T follicular helper cell (primary cell): ENCODE results near the gene CHKB.
"Not testable (repeated sequence)": the region's sequence is repeated elsewhere in the genome, so short reads cannot be mapped to it uniquely, and the experiment has no call there.

Experiments
- DNase-seq: peaks from one replicate; pipeline ENCODE4 v3.0.0-alpha.2; 2020; ENCODE audit warnings: low read depth
- total RNA-seq, 2 experiments: gene quantifications; one replicate each; lab custom pipeline; 2026; lab: John Stamatoyannopoulos, UW

Gene CHKB, protein sequence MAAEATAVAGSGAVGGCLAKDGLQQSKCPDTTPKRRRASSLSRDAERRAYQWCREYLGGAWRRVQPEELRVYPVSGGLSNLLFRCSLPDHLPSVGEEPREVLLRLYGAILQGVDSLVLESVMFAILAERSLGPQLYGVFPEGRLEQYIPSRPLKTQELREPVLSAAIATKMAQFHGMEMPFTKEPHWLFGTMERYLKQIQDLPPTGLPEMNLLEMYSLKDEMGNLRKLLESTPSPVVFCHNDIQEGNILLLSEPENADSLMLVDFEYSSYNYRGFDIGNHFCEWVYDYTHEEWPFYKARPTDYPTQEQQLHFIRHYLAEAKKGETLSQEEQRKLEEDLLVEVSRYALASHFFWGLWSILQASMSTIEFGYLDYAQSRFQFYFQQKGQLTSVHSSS
- 0.87 to 2.3 reads per million in 2 experiments for total RNA-seq

GRCh38 chr22:50582493-50583293 lies at the start of gene CHKB:
Gene CHKB, minus strand, starts transcription at chr22:50582849. Its CDS starts 68 bp downstream, at chr22:50582781.
- DNase-seq = peak; percentile 97

DNA sequence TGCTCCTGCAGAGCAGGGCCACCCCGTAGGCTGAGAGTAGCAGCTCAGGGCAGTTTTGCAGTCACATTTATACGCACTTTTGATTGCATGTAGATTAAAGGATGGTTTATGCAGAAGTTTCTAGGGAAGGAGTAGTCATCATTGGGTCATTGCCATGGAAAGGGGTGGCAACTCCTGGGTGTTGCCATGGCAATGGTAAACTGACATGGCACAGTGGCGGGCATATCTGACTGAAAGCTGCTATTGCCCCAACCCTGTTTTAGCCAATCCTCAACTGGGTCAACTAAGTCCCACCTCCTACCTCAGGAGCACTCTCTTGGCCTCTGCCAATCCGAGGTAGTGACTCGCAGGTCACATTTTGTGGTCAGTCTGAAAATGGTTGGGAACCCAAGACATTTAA lies 47.7 kb upstream of the CHKB start:
- no peak for DNase-seq

- no peak for DNase-seq
These were observed 46.0 kb upstream of the CHKB start for GRCh38 chr22:50628543-50629134.

GRCh38 chr22:50627642-50628542 lies 45.2 kb upstream of the CHKB start, which contains the start of gene ARSA:
Gene ARSA, minus strand, starts transcription at chr22:50628152. Its CDS starts 373 bp downstream, at chr22:50627779.
- peak; percentile 65 for DNase-seq

GRCh38 chr22:50626850-50627641 lies 44.4 kb upstream of the CHKB start:
- no peak for DNase-seq

- DNase-seq = no peak
These were observed 43.7 kb upstream of the CHKB start for GRCh38 chr22:50626314-50626849.

DNA sequence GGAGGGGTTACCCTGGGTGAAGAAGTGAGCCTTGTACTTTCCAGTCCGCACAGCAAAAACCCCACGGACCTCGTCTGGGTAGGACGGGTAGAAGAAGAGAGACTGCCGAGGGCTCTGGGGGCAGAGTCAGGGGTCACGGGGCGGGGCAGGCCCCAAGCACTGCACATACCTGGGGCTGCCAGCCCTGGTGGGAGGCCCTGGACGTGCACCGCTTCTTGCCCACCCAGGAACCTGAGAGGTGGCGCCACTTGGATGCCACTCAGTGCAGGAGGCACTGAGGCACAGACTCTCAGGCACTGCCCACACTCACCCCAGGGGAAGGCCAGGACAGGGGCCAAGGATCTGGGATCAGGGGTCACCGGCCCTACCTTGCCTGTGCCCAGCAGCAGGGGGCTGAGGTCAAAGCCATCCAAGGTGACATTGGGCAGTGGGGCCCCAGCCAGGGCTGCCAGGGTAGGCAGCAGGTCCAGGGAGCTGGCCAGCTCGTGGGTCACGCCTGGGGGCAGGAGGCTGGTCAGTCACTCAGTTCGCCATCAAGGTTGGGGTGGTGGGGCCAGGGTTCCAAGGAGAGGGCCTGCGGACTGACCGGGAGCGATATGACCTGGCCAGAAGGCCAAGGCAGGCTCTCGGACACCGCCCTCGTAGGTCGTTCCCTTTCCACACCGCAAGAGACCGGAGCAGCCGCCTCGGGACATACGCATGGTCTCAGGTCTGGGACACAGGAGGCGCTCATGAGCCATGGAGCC lies 43.1 kb upstream of the CHKB start:
- no peak for DNase-seq

DNA sequence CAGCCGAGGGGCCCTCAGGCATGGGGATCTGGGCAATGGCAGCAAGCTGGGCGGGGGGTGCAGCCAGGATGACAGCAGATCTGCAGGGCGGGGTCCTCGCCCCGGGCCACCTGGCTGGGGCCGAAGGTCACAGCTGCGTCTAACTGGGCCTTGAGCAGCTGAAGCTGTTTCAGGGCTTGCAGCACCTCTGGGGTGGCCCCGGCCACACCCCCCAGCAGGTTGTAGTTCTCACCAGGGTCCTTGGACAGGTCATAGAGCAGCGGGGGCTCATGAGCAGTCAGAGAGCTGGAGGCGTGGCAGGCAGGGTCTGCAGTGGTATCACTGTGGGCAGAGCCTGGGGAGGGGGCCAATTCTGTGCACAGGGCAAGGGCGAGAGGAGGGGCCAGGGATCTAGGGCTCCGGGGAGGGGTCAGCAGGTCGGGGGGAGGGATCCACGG lies 42.5 kb upstream of the CHKB start:
- no peak for DNase-seq

- DNase-seq = no peak
These were observed 41.9 kb upstream of the CHKB start for GRCh38 chr22:50624347-50625130.

DNA sequence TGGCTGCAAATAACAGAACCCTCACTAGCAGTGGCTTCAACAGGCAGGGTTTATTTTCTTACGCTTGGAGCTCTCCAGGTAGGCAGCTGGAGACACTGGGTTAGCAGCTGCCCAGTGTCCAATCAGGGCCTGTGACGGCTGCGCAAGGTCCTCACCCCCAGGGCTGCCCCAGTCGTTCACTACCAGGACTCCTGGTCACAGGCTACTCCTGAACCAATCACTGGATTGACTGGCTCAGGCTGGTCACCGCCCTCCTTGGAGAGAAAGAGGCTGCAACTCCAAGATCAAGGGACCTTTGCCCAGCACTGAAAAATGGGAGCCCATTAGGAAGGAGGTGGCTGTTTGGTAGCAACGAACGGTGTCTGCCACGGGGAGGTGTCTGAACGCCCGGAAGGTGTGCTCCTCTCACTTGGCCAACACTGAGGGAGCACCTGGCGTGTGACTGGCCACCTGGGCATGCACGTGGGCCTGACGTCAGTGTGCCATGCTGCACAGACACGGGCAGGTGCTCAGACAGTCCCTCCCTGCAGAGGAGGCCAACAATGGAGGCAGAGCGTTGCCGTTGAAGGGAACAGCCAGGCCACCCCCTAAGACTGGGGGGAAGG lies 40.2 kb upstream of the CHKB start:
- DNase-seq = no peak

DNA sequence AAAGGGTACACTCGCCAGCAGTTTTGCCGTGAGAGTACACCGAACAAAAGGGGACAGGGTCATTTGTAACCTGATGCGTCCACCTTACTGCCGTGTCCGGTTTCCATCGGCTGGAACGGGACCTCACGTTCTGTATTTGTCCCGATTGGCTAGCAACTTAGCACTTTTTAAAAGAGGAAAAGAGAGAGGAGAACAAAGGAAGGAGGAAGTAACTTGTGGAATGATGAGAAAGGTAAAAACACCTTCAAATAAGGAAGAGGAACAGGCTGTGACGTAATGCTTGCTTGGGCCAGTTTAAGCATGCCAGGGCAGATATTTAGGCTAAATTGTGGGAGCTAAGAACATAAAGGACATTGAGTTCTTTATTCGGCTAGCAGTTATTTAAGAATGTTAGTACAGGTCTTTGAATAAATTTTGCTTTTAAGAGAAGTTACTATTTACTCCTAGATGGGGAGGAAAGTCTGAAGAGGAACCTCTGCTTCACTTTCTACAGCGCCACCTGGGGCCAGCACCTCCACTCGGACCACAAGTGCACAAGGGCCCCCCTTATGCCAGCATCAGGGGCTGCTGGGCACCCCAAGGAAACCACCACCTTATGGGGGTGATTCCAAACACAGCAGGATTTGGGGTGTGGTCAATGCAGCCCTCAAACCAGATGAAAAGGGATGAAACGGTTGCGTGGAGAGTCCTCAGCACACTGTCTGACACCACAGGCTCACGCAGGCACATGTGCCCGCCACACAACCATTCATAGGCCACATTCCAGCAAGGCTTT lies 39.5 kb upstream of the CHKB start:
- no peak for DNase-seq

DNA sequence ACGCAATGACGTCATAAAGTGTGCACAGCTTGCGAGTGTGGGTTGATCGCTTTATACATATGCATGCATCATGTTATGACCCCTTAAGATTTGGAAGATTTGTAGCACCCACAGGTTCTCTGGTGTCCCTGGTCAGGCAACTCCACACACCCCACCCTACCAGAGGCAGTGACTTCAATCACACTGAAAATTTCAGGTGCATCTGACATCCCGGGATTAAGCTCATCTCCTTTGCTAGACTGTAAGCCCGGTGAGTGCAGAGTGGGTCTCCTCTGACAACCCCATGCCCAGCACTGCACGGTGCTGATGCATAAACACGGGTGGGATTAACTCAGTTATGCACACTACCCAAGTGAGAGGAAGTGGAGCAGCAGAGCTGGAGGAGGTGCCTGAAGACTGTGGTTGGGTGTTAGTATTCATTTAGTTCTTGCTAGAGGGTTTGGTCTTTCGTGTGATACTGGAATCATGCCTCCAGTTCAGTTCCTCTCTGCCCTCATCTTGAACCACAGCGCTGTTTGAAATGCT lies 38.8 kb upstream of the CHKB start:
- DNase-seq = no peak

- DNase-seq = peak; percentile 87
These were observed 38.1 kb upstream of the CHKB start for GRCh38 chr22:50620593-50621355.

GRCh38 chr22:50614296-50614695 lies 31.6 kb upstream of the CHKB start:
- DNase-seq = not testable (repeated sequence)

DNA sequence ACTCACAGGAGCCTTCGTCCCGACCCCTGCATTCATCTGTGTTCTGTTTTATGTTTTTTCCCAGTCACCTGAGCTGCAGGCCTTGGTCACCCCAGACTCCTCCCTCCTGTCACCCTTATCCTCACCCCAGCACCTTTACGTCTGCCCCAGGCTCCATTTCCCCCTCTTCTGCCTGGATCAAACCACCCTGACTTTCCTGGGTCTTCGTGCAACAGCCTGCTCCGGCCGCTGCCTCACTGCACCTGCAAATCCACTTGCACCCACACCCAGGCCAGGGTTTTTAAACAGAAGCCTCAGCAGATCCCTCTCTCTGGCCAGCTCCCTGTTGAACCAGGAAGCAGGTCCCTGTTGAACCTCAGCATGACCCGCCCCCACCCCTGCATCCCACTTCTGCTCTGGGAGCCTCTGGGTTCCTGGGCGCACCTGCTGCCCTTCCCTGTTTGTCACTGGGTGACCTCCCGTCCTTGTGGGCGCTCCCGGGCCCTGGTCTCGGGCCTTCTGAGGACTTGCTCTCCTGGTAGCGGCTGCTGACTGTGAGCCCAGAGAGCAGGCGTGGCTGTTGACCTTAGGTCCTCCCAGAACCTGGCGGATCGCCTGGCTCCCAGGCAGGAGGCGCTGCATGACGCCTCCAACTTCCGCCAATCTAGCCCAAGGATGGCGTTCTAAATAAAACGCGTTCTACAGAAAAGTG lies 30.8 kb upstream of the CHKB start:
- DNase-seq = no peak
